ENCODE measurements around the gene SLC9A9.

DNA sequence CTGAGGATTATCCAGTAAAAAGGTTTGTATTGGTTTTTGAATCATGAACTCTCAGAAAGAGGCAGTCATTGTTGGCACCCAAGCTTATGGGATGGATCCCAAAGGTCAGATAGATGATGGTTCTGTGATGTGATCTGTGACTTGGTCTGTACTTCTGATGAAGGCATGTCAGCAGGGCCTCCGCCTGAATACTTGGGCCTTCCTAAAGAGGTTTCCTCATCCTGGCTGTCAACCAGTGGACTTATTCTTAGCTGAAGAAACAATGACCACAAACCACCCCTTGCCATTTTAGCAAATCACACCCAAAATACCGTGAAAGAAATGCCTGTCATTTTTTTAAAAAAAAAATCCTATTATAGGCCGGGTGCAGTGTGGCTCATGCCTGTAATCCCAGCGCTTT is 48.2 kb upstream of the SLC9A9 start:
- no peak for TF ChIP-seq CTCF (IDR thresholded peaks at IDR 0.05 in 2 of 3, conservative IDR thresholded peaks at IDR 0.05 in 1 of 3; ENCODE audit: control insufficient read depth in 2 of 3, extremely low read depth in 1 of 3, insufficient read depth in 1 of 3, low read depth in 3 of 3, low read length in 3 of 3)
- TF ChIP-seq, protein P1, sequence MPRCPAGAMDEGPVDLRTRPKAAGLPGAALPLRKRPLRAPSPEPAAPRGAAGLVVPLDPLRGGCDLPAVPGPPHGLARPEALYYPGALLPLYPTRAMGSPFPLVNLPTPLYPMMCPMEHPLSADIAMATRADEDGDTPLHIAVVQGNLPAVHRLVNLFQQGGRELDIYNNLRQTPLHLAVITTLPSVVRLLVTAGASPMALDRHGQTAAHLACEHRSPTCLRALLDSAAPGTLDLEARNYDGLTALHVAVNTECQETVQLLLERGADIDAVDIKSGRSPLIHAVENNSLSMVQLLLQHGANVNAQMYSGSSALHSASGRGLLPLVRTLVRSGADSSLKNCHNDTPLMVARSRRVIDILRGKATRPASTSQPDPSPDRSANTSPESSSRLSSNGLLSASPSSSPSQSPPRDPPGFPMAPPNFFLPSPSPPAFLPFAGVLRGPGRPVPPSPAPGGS (IDR thresholded peaks at IDR 0.05; ENCODE audit: borderline replicate concordance, insufficient read depth, low read depth, low read length, poor library complexity, severe bottlenecking): no peak
- TF ChIP-seq, protein P2, sequence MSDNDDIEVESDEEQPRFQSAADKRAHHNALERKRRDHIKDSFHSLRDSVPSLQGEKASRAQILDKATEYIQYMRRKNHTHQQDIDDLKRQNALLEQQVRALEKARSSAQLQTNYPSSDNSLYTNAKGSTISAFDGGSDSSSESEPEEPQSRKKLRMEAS (IDR thresholded peaks at IDR 0.05; ENCODE audit: low read depth, low read length): no peak
- TF ChIP-seq SMAD1 (IDR thresholded peaks at IDR 0.05; ENCODE audit: low read depth, partially characterized antibody): no peak
- no peak for TF ChIP-seq HDGF (IDR thresholded peaks at IDR 0.05)
